SU-DHL-6 (cell line): Measurements from ENCODE around the gene ACVR1.

Experiments used
- CTCF ChIP-seq: fragments of 200-600 bp; sonication (generic); IDR thresholded peaks from one replicate; pipeline ENCODE4 v1.5.1; 2017; ENCODE audit warnings: antibody characterized with exemption, mild to moderate bottlenecking, low read length, moderate library complexity; ENCODE audit not compliant: insufficient read depth, poor library complexity, severe bottlenecking
- EZH2phosphoT487 ChIP-seq: fragments of 200-600 bp; sonication (generic), shearing (Covaris generic); conservative IDR thresholded peaks from 2 replicates; pipeline ENCODE4 v1.6.1; 2018; ENCODE audit warnings: mild to moderate bottlenecking, antibody characterized with exemption, low read length, moderate library complexity, mixed read lengths

- no peak for TF ChIP-seq CTCF
- TF ChIP-seq EZH2phosphoT487, result no peak
These were observed 477 bp downstream of the ACVR1 start for GRCh38 chr2:157875641-157876065.
